GM23248 (cell line): ENCODE results near the gene TEX9. TPM values are rescaled to one million over a fixed set of nuclear protein-coding genes. Genes with fewer than 3 reads are reported as not detected.

Source experiments
- DNase-seq: peaks from one replicate; pipeline ENCODE4 v3.0.0-alpha.2; 2015
- H2AFZ ChIP-seq: fragments of 200-600 bp; sonication (generic); 2 replicates; pipeline ENCODE4 v1.6.1; 2016; ENCODE audit warnings: antibody characterized with exemption
- H3F3A ChIP-seq: fragments of 200-600 bp; sonication (generic); 2 replicates; pipeline ENCODE4 v1.6.1; 2016; ENCODE audit warnings: mild to moderate bottlenecking, antibody characterized with exemption, mixed run types; ENCODE audit not compliant: insufficient read depth
- H3K27ac ChIP-seq: fragments of 200-600 bp; sonication (generic); 2 replicates; pipeline ENCODE4 v1.5.1; 2016; ENCODE audit warnings: mild to moderate bottlenecking
- H3K27me3 ChIP-seq: fragments of 200-600 bp; sonication (generic); replicated peaks from 2 replicates; pipeline ENCODE4 v1.6.1; 2016; ENCODE audit warnings: mild to moderate bottlenecking; ENCODE audit not compliant: insufficient read depth
- H3K36me3 ChIP-seq: fragments of 200-600 bp; sonication (generic); 2 replicates; pipeline ENCODE4 v1.6.1; 2016; ENCODE audit warnings: low read depth, mild to moderate bottlenecking
- H3K4me1 ChIP-seq: fragments of 200-600 bp; sonication (generic); 2 replicates; pipeline ENCODE4 v1.6.1; 2016; ENCODE audit warnings: mild to moderate bottlenecking; ENCODE audit not compliant: insufficient read depth
- H3K4me2 ChIP-seq: fragments of 200-600 bp; sonication (generic); one replicate; pipeline ENCODE4 v1.6.1; 2016; ENCODE audit warnings: mild to moderate bottlenecking; ENCODE audit not compliant: unreplicated experiment
- H3K4me3 ChIP-seq: fragments of 200-600 bp; sonication (generic); 2 replicates; pipeline ENCODE4 v1.5.1; 2016; ENCODE audit warnings: mild to moderate bottlenecking
- H3K79me2 ChIP-seq: fragments of 200-600 bp; sonication (generic); 2 replicates; pipeline ENCODE4 v1.6.1; 2016; ENCODE audit warnings: mild to moderate bottlenecking; ENCODE audit not compliant: insufficient read depth
- H3K9ac ChIP-seq: fragments of 200-600 bp; sonication (generic); 2 replicates; pipeline ENCODE4 v1.6.1; 2016; ENCODE audit warnings: mild to moderate bottlenecking
- H3K9me2 ChIP-seq: fragments of 200-600 bp; sonication (generic); 2 replicates; pipeline ENCODE4 v1.6.1; 2016; ENCODE audit warnings: mixed run types, mild to moderate bottlenecking, moderate library complexity; ENCODE audit not compliant: insufficient read depth
- H3K9me3 ChIP-seq: fragments of 200-600 bp; sonication (generic); one replicate; pipeline ENCODE4 v1.6.1; 2017; ENCODE audit warnings: low read depth
- H4K20me1 ChIP-seq: fragments of 200-600 bp; sonication (generic); 2 replicates; pipeline ENCODE4 v1.6.0; 2016; ENCODE audit not compliant: insufficient read depth
- EZH2 ChIP-seq: fragments of 200-600 bp; sonication (generic); IDR thresholded peaks from 2 replicates; pipeline ENCODE4 v1.6.1; 2018; ENCODE audit warnings: antibody characterized with exemption, mild to moderate bottlenecking; ENCODE audit not compliant: insufficient read depth, poor library complexity, severe bottlenecking
- EZH2phosphoT487 ChIP-seq: fragments of 200-600 bp; sonication (generic); IDR thresholded peaks from 2 replicates; pipeline ENCODE4 v1.6.1; 2018; ENCODE audit warnings: antibody characterized with exemption, moderate library complexity, mild to moderate bottlenecking, low read depth; ENCODE audit not compliant: insufficient read depth
- WGBS, 2 experiments: methylation state at CpG; one replicate each; pipeline ENCODE4 v1.1.6; 2015 to 2017; ENCODE audit warnings: low lambda C conversion rate in 2 of 2, low coverage in 1 of 2; ENCODE audit errors: missing lambda C conversion rate in 2 of 2; 5-methylcytosine and 5-hydroxymethylcytosine counted together
- in situ Hi-C: fragments of 300-500 bp; cut with MboI; formaldehyde crosslinking; loops from 2 replicates; pipeline ENCODE4 v1.15.0; 2020
- polyA plus RNA-seq: library from polyadenylated mRNA; unstranded; fragments of >200 nt; fragmentation: Nextera tagmentation; extraction: Ambion mirVana; gene quantifications from 2 replicates; pipeline ENCODE4 v1.2.1, GENCODE V29; 2016
- total RNA-seq: library from RNA; depleted of rRNA; stranded (reverse); fragments of >200 nt; shearing (Covaris generic); gene quantifications from 2 replicates; pipeline ENCODE4 v1.2.3, GENCODE V29; 2014; rRNA removed

TEX9 gene
- total and polyA plus RNA-seq, 2 experiments from 2014 or later, result 3.5 to 4.3 TPM

- H3K4me1 ChIP-seq, result no peaks in the 10 kb centered on the region
- H3K4me2 ChIP-seq, result no peak overlapping the region
- no peaks in the 10 kb centered on the region for H4K20me1 ChIP-seq
- H3K4me3 ChIP-seq, result no peak overlapping the region
- H3K27ac ChIP-seq, result no peak overlapping the region
- no peak for DNase-seq
- no peak overlapping the region for H2AFZ ChIP-seq
- H3F3A ChIP-seq, result no peaks in the 10 kb centered on the region
- no peaks in the 10 kb centered on the region for H3K79me2 ChIP-seq
- TF ChIP-seq EZH2, result no peak
- TF ChIP-seq EZH2phosphoT487, result no peak
- H3K9ac ChIP-seq, result no peak overlapping the region
- 0 out of 2 replicates have a peak, but pooled peaks cover 4% of the 10 kb centered on the region for H3K27me3 ChIP-seq
- H3K9me3 ChIP-seq, result no peaks in the 10 kb centered on the region
- H3K9me2 ChIP-seq, result no peaks in the 10 kb centered on the region
- in situ Hi-C loops, result no loop called here
- H3K36me3 ChIP-seq, result no peaks in the 10 kb centered on the region
Observed at GRCh38 chr15:56469483-56469882, 104.3 kb downstream of the TEX9 start.

- no peaks in the 10 kb centered on the region for H4K20me1 ChIP-seq
- no peaks in the 10 kb centered on the region for H3K79me2 ChIP-seq
- H3K36me3 ChIP-seq, result no peaks in the 10 kb centered on the region
- H3K27ac ChIP-seq, result no peak overlapping the region
- H3K9me3 ChIP-seq, result no peaks in the 10 kb centered on the region
- H3K9me2 ChIP-seq, result no peaks in the 10 kb centered on the region
- H2AFZ ChIP-seq, result no peak overlapping the region
- in situ Hi-C loops, result no loop called here
- no peak overlapping the region for H3K4me3 ChIP-seq
- H3K27me3 ChIP-seq, result 0 out of 2 replicates have a peak, but pooled peaks cover 4% of the 10 kb centered on the region
- H3K4me2 ChIP-seq, result no peak overlapping the region
- no peaks in the 10 kb centered on the region for H3K4me1 ChIP-seq
- TF ChIP-seq EZH2 (no peak), EZH2phosphoT487 (no peak)
- DNase-seq, result no peak
- no peak overlapping the region for H3K9ac ChIP-seq
- 79 to 80% methylated on average over 5 of the region's 5 CpGs for WGBS, 2 experiments
- H3F3A ChIP-seq, result no peaks in the 10 kb centered on the region
Observed at GRCh38 chr15:56471440-56472069, 106.3 kb downstream of the TEX9 start.

GRCh38 chr15:56472278-56472677 is 107.1 kb downstream of the TEX9 start:
- 52 to 70% methylated on average over 2 of the region's 2 CpGs for WGBS, 2 experiments
- Histone ChIP-seq H3K27ac (no peak overlapping the region), H3K4me2 (no peak overlapping the region)

GRCh38 chr15:56473017-56473416 is 107.8 kb downstream of the TEX9 start:
- H3F3A ChIP-seq, result no peaks in the 10 kb centered on the region
- H3K9ac ChIP-seq, result no peak overlapping the region
- DNase-seq, result no peak
- TF ChIP-seq EZH2, result no peak
- H3K79me2 ChIP-seq, result no peaks in the 10 kb centered on the region
- 0 out of 2 replicates have a peak, but pooled peaks cover 4% of the 10 kb centered on the region for H3K27me3 ChIP-seq
- no peak overlapping the region for H3K4me2 ChIP-seq
- H3K4me1 ChIP-seq, result no peaks in the 10 kb centered on the region
- in situ Hi-C loops, result no loop called here
- no peaks in the 10 kb centered on the region for H3K9me2 ChIP-seq
- no peaks in the 10 kb centered on the region for H4K20me1 ChIP-seq
- H3K4me3 ChIP-seq, result no peak overlapping the region
- no peaks in the 10 kb centered on the region for H3K36me3 ChIP-seq
- no peak overlapping the region for H2AFZ ChIP-seq
- H3K9me3 ChIP-seq, result no peaks in the 10 kb centered on the region
- 25 to 39% methylated on average over 1 of the region's 1 CpG for WGBS, 2 experiments
- no peak overlapping the region for H3K27ac ChIP-seq

More at GRCh38 chr15:56472278-56472677, 107.1 kb downstream of the TEX9 start:
- Histone ChIP-seq H3K9me3 (no peaks in the 10 kb centered on the region), H2AFZ (no peak overlapping the region), H3K36me3 (no peaks in the 10 kb centered on the region), H3K4me1 (no peaks in the 10 kb centered on the region), H3K4me3 (no peak overlapping the region), H3K9me2 (no peaks in the 10 kb centered on the region), H3K9ac (no peak overlapping the region), H3K27me3 (0 out of 2 replicates have a peak, but pooled peaks cover 4% of the 10 kb centered on the region), H4K20me1 (no peaks in the 10 kb centered on the region), H3K79me2 (no peaks in the 10 kb centered on the region), H3F3A (no peaks in the 10 kb centered on the region)
- no peak for DNase-seq
- no peak for TF ChIP-seq EZH2phosphoT487
- no peak for TF ChIP-seq EZH2
- in situ Hi-C loops, result no loop called here

- Histone ChIP-seq H3K36me3 (no peaks in the 10 kb centered on the region), H3K79me2 (no peaks in the 10 kb centered on the region), H3K9me2 (no peaks in the 10 kb centered on the region), H4K20me1 (no peaks in the 10 kb centered on the region), H3K4me2 (no peak overlapping the region), H3K27ac (no peak overlapping the region), H3K4me3 (no peak overlapping the region), H2AFZ (no peak overlapping the region), H3K27me3 (0 out of 2 replicates have a peak, but pooled peaks cover 4% of the 10 kb centered on the region), H3K9me3 (no peaks in the 10 kb centered on the region), H3F3A (no peaks in the 10 kb centered on the region), H3K4me1 (no peaks in the 10 kb centered on the region), H3K9ac (no peak overlapping the region)
- no peak for DNase-seq
- in situ Hi-C loops, result loop anchor here (25.0 kb wide), 3 partner anchors 412 to 1062 kb away; no protein-coding TSS in a partner anchor
- no peak for TF ChIP-seq EZH2
- no peak for TF ChIP-seq EZH2phosphoT487
Observed at GRCh38 chr15:56475351-56475750, 110.1 kb downstream of the TEX9 start.

Other genes with a start within 250 kb of the TEX9 start
- gene RFX7, start 121.5 kb upstream of the TEX9 start, total RNA-seq, result 5.8 and 6.3 TPM in 2 replicates
- gene RFX7, start 121.5 kb upstream of the TEX9 start, polyA plus RNA-seq, result 4.0 and 4.4 TPM in 2 replicates
- gene MNS1, start 99.7 kb downstream of the TEX9 start, total RNA-seq, result 1.4 and 2.9 TPM in 2 replicates
- 3.6 and 4.2 TPM in 2 replicates for gene MNS1, start 99.7 kb downstream of the TEX9 start, polyA plus RNA-seq